GM18505 (cell line): ENCODE data around the gene ABCA10.
"Not testable (repeated sequence)": the region's sequence is repeated elsewhere in the genome, so short reads cannot be mapped to it uniquely, and the experiment has no call there.

Source experiments
- ATAC-seq: cut with Tn5 transposase; IDR thresholded peaks from one replicate; pipeline ENCODE4 v1.9.1; 2021; ENCODE audit not compliant: unreplicated experiment
- POLR2A ChIP-seq: IDR thresholded peaks from 4 replicates; pipeline ENCODE4 v1.6.1; 2011; ENCODE audit warnings: borderline replicate concordance; ENCODE audit not compliant: insufficient read depth, insufficient read length; ENCODE audit errors: extremely low read depth

The ABCA10 gene

DNA sequence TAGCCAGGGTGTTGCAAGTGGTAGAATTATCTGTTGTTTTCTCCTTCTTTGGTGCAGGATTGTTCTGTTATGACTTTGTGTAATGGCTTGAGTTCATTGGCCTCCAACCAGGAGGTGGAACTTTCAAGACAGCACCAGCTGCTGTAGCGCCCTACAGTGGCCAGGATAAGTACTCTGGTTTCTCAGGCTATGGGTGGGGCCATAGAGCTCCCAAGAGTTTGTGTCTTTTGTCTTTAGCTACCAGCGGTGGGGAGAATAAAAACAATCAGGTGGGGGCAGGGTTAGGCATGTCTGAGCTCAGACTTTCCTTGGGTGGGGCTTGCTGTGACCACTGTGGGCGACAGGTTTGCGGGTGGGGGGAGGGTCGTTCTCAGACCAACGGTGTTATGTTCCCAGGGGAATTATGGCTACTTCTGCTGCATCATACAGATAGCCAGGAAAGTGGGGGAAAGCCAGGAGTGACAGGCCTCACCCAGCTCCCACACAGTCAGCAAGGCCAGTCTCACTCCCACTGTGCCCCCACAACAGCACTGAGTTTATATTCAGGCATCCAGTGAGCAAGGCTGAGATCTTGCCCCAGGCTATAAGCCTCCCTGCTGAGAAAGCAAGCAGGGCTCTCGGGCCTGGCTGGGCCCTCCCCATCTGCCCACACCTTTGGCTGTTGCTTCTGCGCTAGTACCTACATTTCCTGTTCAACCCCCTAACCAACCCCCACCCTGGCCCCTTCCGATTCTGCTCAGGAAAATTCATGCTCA, 15.4 kb downstream of the ABCA10 start:
- TF ChIP-seq POLR2A: no peak
- no peak for ATAC-seq

DNA sequence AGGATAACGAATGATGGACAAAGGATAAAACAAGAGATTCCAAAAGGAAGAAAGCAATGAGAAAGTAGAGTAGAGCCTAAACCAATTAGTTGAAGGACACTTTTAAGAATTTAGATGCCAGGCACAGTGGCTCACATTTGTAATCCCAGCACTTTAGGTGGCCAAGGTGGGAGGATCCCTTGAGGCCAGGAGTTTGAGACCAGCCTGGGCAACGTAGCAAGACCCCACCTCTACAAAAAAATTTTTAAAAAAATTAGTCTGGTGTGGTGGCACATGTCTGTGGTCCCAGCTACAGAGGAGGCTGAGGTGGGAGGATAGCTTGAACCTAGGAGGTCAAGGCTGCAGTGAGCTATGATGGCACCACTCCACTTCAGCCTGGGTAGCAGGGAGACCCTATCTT, 20.0 kb downstream of the ABCA10 start:
- ATAC-seq: no peak
- no peak for TF ChIP-seq POLR2A

DNA sequence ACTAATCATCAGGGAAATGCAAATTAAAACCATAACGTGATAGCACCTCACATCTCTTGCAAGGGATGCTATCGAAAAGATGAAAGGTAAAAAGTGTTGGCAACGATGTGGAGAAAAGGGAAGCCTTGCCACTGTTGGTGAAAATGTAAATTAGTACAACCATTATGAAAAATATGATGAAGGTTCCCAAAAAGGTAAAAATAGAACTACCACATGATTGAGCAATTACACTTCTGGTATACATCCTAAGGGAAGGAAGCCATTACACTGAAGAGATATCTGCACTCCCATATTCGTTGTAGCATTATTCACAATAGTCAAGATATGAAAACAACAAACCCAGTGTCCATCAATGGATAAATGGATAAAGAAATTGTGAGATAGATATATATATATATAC, 21.5 kb downstream of the ABCA10 start:
- TF ChIP-seq POLR2A: no peak

DNA sequence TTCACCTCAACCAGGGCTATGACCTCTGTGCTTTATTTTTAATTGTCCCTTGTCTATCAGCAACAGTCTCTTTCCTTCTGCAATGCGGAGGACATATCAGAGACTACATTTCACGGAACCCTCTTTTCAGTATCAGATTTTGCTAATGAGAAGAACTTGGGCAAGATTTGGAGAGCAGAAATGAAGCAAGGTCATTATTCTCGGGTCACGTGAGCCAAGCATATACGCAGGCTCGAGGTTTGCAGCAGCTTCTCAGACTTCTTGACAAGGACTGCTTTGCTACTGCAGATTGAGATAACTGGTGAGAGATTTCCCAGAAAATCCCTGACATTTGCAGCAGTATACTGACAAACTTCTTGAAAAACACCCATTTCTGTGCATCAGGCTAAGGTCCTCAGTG, 30.4 kb downstream of the ABCA10 start:
- TF ChIP-seq POLR2A: no peak
- no peak for ATAC-seq

More for the DNA sequence above, 21.5 kb downstream of the ABCA10 start:
- ATAC-seq: no peak

DNA sequence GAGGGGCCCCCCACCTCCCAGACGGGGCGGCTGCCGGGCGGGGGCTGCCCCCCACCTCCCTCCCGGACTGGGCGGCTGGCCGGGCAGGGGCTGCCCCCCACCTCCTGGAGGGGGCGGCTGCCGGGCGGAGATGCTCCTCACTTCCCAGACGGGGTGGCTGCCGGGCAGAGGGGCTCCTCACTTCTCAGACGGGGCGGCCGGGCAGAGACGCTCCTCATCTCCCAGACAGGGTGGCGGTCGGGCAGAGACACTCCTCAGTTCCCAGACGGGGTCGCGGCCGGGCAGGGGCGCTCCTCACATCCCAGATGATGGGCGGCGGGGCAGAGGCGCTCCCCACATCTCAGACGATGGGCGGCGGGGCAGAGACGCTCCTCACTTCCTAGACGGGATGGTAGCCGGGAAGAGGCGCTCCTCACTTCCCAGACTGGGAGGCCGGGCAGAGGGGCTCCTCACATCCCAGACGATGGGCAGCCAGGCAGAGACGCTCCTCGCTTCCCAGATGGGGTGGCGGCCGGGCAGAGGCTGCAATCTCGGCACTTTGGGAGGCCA, 32.4 kb downstream of the ABCA10 start:
- ATAC-seq: not testable (repeated sequence)

DNA sequence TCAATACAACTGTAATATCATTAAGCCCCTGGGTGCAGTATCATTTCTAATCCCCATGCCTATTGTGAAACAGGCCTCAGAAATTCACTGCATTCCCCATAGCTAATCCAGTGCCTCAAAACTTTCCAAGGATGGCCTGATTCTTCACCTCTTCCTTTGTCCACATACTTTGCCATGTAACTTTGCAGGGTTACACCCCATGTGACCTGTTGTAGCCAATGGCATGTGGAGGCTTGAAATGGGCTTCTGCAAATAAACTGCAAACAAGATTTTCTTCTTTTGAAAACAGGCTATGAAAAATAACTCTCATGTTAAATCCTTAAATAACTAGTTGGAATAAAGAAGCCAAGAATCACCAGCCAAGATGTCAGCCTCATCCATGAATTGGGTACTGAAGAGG, 35.9 kb downstream of the ABCA10 start:
- no peak for TF ChIP-seq POLR2A
- no peak for ATAC-seq

DNA sequence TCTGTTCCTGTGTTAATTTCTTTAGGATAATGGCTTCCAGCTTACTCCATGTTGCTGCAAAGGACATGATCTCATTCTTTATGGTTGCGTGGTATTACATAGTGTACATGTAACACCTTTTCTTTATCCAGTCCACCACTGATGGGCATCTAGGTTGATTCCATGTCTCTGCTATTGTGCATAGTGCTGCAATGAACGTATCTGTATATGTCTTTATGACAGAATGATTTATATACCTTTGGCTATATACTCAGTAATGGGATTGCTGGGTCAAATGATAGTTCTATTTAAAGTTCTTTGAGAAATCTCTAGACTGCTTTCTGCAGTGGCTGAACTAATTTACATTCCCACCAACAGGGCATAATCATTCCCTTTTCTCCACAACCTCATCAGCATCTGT, 39.8 kb downstream of the ABCA10 start:
- no peak for ATAC-seq
- TF ChIP-seq POLR2A: no peak

DNA sequence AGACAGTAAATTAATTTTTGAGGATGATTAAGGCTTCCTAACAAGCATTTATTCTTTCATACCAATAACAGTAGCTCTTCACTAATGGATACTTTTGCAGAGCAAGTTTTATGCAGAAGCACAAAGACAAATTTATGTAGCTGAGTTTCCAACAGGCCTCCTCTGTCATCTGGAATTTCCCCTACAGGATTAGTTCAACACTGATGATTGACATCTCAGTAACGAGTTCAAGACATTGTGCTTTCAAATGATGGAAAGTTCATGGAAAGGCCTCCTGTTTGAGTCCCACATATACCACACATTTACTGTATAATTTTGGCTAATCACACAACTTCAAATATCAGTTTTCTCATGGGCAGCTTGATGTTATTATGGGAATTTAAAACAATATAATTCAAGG, 40.6 kb downstream of the ABCA10 start:
- no peak for TF ChIP-seq POLR2A
- no peak for ATAC-seq

DNA sequence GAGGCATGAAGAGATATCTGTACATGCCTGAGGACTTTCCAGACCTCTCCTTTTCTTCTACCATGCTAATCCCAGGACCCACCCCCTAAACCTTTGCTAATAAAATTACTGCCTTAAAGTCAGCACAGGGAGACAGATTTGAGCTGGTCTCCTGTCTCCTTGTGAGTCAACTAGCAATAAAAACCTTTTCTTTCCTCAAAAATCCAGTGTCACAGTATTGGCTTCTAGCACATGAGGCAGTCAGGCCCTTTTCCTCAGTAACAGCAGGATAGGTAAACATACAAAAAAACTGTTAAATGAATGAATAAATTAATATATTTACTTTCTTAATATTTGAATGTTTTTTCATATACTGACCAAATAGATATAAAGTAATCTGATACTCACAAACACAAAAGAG, 41.3 kb downstream of the ABCA10 start:
- TF ChIP-seq POLR2A: no peak
- ATAC-seq: no peak

DNA sequence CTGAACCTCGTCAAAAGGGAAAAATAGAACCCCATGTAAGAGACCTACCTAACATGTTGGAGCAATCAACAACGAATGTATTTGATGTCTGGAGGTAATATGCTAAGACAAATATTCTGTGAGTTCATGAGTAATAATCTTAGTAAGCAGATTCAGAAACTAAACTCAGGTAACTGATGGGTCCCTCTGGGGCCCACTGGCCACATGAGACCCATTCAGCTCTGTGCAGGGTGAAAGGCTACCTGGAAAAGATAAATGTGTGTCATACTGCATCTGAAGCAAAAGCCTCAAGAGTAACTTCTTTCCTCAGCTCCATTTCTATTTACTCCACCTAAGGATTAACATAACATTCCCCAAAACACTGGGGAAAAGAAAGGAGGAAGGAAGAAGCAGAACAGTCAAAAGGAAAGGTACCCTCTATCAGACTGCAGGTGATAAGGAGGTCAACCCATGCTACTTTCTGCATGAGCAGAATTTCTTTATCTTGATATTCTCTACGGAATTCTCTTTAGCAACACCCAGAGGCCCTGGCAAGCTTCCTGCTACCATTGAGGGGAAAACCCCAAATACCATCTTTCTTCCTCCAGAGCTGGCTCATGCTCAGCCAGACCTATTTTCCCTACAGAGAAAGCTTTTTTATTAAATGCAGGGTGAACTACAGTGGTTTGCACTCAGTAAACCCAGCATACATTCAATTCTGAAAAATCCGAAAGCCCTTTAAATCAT, 49.2 kb downstream of the ABCA10 start:
- ATAC-seq: no peak
- no peak for TF ChIP-seq POLR2A

DNA sequence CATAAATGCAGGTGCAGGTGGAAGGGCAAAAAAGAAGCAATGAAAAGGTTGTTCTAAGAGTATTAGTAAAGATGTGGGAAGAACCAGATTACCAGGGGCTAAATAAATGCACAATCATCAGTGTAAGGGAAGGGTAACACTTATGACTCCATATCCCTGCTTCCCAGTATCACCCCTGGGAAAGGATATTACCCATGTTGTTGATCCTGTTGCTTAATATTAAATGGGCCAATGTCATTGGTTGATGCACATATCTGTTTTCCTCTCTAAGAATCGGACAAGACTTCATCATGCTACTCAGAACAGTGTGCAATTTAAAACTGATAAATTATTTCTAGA, 52.2 kb downstream of the ABCA10 start:
- no peak for TF ChIP-seq POLR2A
- no peak for ATAC-seq

DNA sequence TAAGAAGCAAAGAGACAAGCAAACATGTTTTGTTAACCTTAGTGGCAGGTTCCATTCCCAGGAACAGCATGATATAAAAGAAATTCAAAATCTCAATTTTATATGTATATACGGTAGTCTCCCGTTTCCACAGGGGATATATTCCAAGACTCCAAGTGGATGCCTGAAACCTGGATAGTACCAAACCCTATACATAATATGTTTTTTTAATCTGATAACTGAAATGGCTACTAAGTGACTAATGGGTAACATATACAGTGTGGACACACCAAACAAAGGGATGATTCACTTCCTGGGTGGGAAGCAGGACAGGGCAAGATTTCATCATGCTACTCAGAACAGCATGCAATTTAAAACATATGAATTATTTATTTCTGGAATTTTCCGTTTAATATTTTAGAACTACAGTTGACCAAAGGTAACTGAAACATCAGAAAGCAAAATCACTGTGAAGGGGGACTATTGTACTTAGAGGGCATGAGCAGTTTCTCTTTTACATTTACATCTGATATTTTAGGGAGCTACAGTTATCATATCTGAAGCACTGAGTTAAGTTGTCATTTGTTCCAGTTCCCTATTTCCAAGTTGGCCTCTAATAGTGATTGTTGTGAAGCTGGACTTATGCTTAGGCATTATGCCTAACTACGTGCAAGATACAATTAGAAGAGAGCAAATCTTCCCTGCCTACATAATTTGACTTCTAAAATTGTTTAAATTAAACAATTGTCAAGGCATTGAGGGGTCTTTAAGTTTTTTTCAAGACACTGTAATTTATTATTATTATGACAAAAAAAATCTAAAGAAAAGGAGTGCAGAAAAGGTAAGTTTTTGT, 52.8 kb downstream of the ABCA10 start:
- no peak for TF ChIP-seq POLR2A
- ATAC-seq: no peak

DNA sequence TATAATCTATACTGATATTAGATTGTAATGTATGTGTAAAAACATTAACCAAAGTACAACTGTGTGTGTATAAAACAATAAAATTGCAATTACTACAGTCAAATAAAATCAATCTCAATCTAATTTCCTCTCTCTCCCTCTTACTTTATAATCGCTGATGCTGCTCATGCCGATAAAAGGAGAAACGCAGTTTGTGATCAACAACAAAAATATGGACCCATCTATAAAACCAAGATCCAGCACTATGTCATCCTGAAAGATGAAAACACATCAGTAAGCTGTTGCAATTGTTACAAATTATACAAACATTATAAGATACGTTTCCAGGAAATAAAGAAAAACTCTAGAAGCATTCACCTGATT, 53.4 kb downstream of the ABCA10 start:
- ATAC-seq: no peak
- TF ChIP-seq POLR2A: no peak

DNA sequence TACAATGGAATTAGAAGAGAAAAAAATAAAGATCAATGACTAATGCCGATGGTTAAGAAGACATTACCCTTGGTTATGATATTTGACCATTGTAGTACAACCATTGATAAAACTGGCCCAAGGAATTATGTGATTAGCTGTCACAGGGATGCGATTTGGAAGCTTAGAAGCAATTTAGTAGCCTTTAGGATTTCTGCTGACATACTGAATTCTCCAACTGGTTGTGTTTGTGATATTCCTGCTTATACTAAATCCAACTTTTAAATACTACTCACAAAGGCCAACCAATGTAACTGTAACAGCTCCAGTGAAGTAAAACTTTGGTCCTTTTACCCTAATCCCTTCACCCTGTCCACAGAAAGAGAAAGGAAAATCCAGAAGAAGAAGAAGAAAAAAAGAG, 55.5 kb downstream of the ABCA10 start:
- TF ChIP-seq POLR2A: no peak
- ATAC-seq: no peak

DNA sequence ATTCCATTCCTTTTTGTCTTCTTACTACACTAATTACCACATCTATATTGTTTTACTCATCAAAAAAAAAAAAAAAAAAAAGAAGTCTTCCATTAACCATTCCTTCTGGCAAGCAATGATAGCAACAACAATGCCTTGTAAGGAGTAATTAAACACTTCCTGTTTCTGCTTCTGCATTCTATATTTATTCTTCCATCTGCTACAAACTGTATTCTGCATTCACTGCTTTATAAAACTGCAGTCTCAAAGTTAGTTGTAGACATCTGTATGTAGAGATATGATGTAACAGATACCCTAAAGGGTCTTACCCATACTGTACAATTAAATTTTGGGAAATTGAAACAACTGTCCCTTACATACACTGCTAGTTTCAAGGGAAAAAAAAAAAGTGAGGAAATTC, 58.2 kb downstream of the ABCA10 start:
- TF ChIP-seq POLR2A: no peak
- ATAC-seq: no peak

DNA sequence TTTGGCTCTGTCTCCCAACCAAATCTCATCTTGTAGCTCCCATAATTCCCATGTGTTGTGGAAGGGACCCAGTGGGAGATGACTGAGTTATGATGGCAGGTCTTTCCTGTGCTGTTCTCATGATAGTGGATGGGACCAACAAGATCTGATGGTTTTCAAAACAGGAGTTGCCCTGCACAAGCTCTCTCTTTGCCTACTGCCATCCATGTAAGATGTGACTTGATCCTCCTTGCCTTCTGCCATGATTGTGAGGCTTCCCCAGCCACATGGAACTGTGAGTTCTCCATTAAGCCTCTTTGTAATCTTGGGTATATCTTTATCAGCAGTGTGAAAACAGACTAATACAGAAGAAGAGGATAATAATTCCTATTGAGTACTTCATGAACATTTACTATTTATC, 60.0 kb downstream of the ABCA10 start:
- not testable (repeated sequence) for ATAC-seq
